ENCODE results near the gene NAV3.

NAV3 gene

GRCh38 chr12:78167510-78167909 is 336.8 kb downstream of the NAV3 start:
- H3K4me1 ChIP-seq (ENCODE audit: insufficient read depth, insufficient read length) = no peaks in the 10 kb centered on the region
- no peak for DNase-seq (ENCODE audit: low read depth, low spot score)

DNA sequence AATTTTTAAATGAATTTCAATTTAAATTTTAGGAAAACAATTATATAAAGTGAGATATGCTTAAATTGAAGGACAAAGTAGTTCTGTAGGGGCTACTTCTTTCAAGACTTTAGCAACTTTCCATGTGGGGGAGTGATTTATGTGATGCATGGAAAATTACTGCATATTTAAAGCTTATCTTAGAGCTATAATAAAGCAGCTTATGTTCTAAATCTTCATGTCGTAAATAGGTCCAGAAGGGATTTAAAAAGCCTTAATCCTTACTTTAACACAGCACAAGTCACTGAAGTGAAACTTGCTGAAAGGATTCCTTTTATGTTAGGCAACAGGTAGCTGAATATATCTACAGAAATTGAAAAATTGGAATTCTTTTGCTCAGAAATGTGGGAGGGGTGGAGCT is 340.4 kb downstream of the NAV3 start:
- no peaks in the 10 kb centered on the region for H3K4me1 ChIP-seq (ENCODE audit: insufficient read depth, insufficient read length)
- TF ChIP-seq YY1 (IDR thresholded peaks at IDR 0.05; ENCODE audit: insufficient read depth, insufficient read length) = no peak
- no peak for TF ChIP-seq ZNF274 (IDR thresholded peaks at IDR 0.05; ENCODE audit: low read depth, low read length)
- TF ChIP-seq SUZ12 (IDR thresholded peaks at IDR 0.05; ENCODE audit: extremely low read depth, insufficient read depth, insufficient read length) = no peak
- H3K9ac ChIP-seq (ENCODE audit: insufficient read length, low read depth) = no peak overlapping the region
- no peaks in the 10 kb centered on the region for H3K27me3 ChIP-seq (ENCODE audit: insufficient read depth, insufficient read length)
- H3K36me3 ChIP-seq (ENCODE audit: insufficient read depth, insufficient read length, low read length) = no peaks in the 10 kb centered on the region
- no peaks in the 10 kb centered on the region for H3K9me3 ChIP-seq (ENCODE audit: insufficient read depth, low read length)
- H3K4me3 ChIP-seq (ENCODE audit: insufficient read length, low read depth) = no peak overlapping the region
- DNase-seq (ENCODE audit: low read depth, low spot score) = no peak

More at GRCh38 chr12:78167510-78167909, 336.8 kb downstream of the NAV3 start:
- no peaks in the 10 kb centered on the region for H3K36me3 ChIP-seq (ENCODE audit: insufficient read depth, insufficient read length, low read length)
- no peaks in the 10 kb centered on the region for H3K27me3 ChIP-seq (ENCODE audit: insufficient read depth, insufficient read length)
- H3K9ac ChIP-seq (ENCODE audit: insufficient read length, low read depth) = no peak overlapping the region
- H3K9me3 ChIP-seq (ENCODE audit: insufficient read depth, low read length) = no peaks in the 10 kb centered on the region
- no peak overlapping the region for H3K4me3 ChIP-seq (ENCODE audit: insufficient read length, low read depth)
- TF ChIP-seq SUZ12 (IDR thresholded peaks at IDR 0.05; ENCODE audit: extremely low read depth, insufficient read depth, insufficient read length) (no peak), ZNF274 (IDR thresholded peaks at IDR 0.05; ENCODE audit: low read depth, low read length) (no peak), YY1 (IDR thresholded peaks at IDR 0.05; ENCODE audit: insufficient read depth, insufficient read length) (no peak)

DNA sequence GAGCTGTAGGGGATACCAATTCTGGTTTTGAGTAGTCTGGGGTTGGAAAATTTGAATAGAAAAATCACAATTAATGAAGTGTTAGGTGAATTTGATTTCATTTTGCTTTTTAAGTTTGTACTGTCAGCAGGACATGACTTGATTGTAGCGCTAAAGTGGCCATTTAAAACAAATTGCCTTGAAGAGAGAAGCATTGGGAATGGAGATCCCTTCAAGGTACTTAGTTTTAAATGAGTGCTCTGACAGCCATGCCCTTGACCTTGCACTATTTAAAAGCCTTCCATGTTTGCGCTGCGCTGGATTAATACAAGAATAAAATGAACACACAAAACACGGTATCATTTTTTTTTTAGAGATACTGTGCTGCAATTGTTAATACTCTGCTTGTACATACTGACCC is 345.9 kb downstream of the NAV3 start:
- no peak overlapping the region for H3K4me3 ChIP-seq (ENCODE audit: insufficient read length, low read depth)
- no peaks in the 10 kb centered on the region for H3K27me3 ChIP-seq (ENCODE audit: insufficient read depth, insufficient read length)
- TF ChIP-seq YY1 (IDR thresholded peaks at IDR 0.05; ENCODE audit: insufficient read depth, insufficient read length) (no peak), ZNF274 (IDR thresholded peaks at IDR 0.05; ENCODE audit: low read depth, low read length) (no peak), SUZ12 (IDR thresholded peaks at IDR 0.05; ENCODE audit: extremely low read depth, insufficient read depth, insufficient read length) (no peak)
- DNase-seq (ENCODE audit: low read depth, low spot score) = no peak
- no peak overlapping the region for H3K9ac ChIP-seq (ENCODE audit: insufficient read length, low read depth)
- no peaks in the 10 kb centered on the region for H3K4me1 ChIP-seq (ENCODE audit: insufficient read depth, insufficient read length)
- H3K36me3 ChIP-seq (ENCODE audit: insufficient read depth, insufficient read length, low read length) = no peaks in the 10 kb centered on the region
- H3K9me3 ChIP-seq (ENCODE audit: insufficient read depth, low read length) = no peaks in the 10 kb centered on the region

DNA sequence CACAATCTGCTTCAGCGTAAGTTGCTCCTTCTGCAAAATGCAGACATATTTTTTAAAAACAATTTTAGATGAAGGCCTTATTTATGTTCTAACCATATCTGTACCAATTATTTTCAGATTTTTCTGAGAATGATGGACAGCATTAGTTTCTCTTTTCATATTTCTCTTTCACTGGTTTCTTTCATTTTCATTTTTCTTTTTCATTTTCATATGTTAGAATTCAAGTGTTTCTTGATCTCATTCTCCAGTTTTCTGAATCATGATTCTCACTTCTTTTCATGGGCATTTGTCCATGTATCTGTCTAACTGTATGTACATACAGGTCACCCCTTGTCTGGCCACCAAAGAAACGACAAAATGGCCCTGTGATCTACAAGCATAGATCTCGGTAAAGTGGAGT is 346.6 kb downstream of the NAV3 start:
- H3K27me3 ChIP-seq (ENCODE audit: insufficient read depth, insufficient read length) = no peaks in the 10 kb centered on the region
- H3K36me3 ChIP-seq (ENCODE audit: insufficient read depth, insufficient read length, low read length) = no peaks in the 10 kb centered on the region
- H3K9ac ChIP-seq (ENCODE audit: insufficient read length, low read depth) = no peak overlapping the region

GRCh38 chr12:78179346-78179745 is 348.7 kb downstream of the NAV3 start:
- H3K9me3 ChIP-seq (ENCODE audit: insufficient read depth, low read length) = no peaks in the 10 kb centered on the region
- no peaks in the 10 kb centered on the region for H3K36me3 ChIP-seq (ENCODE audit: insufficient read depth, insufficient read length, low read length)
- no peak overlapping the region for H3K4me3 ChIP-seq (ENCODE audit: insufficient read length, low read depth)
- no peak overlapping the region for H3K9ac ChIP-seq (ENCODE audit: insufficient read length, low read depth)
- TF ChIP-seq SUZ12 (IDR thresholded peaks at IDR 0.05; ENCODE audit: extremely low read depth, insufficient read depth, insufficient read length) (no peak), ZNF274 (IDR thresholded peaks at IDR 0.05; ENCODE audit: low read depth, low read length) (no peak), YY1 (IDR thresholded peaks at IDR 0.05; ENCODE audit: insufficient read depth, insufficient read length) (no peak)
- H3K4me1 ChIP-seq (ENCODE audit: insufficient read depth, insufficient read length) = no peaks in the 10 kb centered on the region
- H3K27me3 ChIP-seq (ENCODE audit: insufficient read depth, insufficient read length) = no peaks in the 10 kb centered on the region
- no peak for DNase-seq (ENCODE audit: low read depth, low spot score)

More for the DNA sequence above, 346.6 kb downstream of the NAV3 start:
- H3K9me3 ChIP-seq (ENCODE audit: insufficient read depth, low read length) = no peaks in the 10 kb centered on the region
- no peak for DNase-seq (ENCODE audit: low read depth, low spot score)
- TF ChIP-seq SUZ12 (IDR thresholded peaks at IDR 0.05; ENCODE audit: extremely low read depth, insufficient read depth, insufficient read length) = no peak
- TF ChIP-seq ZNF274 (IDR thresholded peaks at IDR 0.05; ENCODE audit: low read depth, low read length) = no peak
- no peak for TF ChIP-seq YY1 (IDR thresholded peaks at IDR 0.05; ENCODE audit: insufficient read depth, insufficient read length)
- no peak overlapping the region for H3K4me3 ChIP-seq (ENCODE audit: insufficient read length, low read depth)
- no peaks in the 10 kb centered on the region for H3K4me1 ChIP-seq (ENCODE audit: insufficient read depth, insufficient read length)

DNA sequence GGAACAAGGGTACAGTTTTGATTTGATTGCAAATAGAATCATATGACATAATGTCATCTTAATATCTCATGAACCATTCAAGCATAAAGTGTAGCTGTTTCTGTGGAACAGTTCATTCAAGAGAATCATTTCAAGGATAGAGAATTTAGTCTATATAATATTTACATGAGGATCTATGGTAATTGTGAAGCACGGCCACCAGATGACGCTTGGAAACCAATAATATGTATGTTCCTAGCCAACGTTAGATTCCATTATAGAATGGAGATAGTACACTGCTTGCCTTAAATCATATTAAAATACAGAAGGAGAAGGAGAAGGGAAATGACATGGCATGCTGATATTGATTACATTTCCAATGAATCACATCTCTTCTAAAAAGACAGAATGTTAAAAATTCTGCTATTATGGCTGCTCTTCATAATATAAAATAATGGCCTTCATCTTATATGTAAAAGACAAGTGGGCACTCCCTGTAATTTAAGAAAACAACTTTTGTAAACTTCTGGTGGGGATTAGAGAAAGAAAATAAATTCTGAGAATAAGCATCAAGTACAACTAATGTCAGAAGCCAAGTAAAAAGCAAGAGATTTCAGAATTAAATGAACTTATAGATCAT is 351.0 kb downstream of the NAV3 start:
- Histone ChIP-seq H3K4me3 (ENCODE audit: insufficient read length, low read depth) (no peak overlapping the region), H3K9me3 (ENCODE audit: insufficient read depth, low read length) (no peaks in the 10 kb centered on the region), H3K9ac (ENCODE audit: insufficient read length, low read depth) (no peak overlapping the region), H3K36me3 (ENCODE audit: insufficient read depth, insufficient read length, low read length) (no peaks in the 10 kb centered on the region), H3K27me3 (ENCODE audit: insufficient read depth, insufficient read length) (no peaks in the 10 kb centered on the region), H3K4me1 (ENCODE audit: insufficient read depth, insufficient read length) (no peaks in the 10 kb centered on the region)
- TF ChIP-seq ZNF274 (IDR thresholded peaks at IDR 0.05; ENCODE audit: low read depth, low read length) (no peak), YY1 (IDR thresholded peaks at IDR 0.05; ENCODE audit: insufficient read depth, insufficient read length) (no peak), SUZ12 (IDR thresholded peaks at IDR 0.05; ENCODE audit: extremely low read depth, insufficient read depth, insufficient read length) (no peak)
- DNase-seq (ENCODE audit: low read depth, low spot score) = peak; percentile 5

GRCh38 chr12:78183824-78184223 is 353.1 kb downstream of the NAV3 start:
- H3K4me3 ChIP-seq (ENCODE audit: insufficient read length, low read depth) = no peak overlapping the region
- no peaks in the 10 kb centered on the region for H3K4me1 ChIP-seq (ENCODE audit: insufficient read depth, insufficient read length)
- H3K9me3 ChIP-seq (ENCODE audit: insufficient read depth, low read length) = no peaks in the 10 kb centered on the region
- H3K36me3 ChIP-seq (ENCODE audit: insufficient read depth, insufficient read length, low read length) = no peaks in the 10 kb centered on the region
- TF ChIP-seq SUZ12 (IDR thresholded peaks at IDR 0.05; ENCODE audit: extremely low read depth, insufficient read depth, insufficient read length) = no peak
- DNase-seq (ENCODE audit: low read depth, low spot score) = no peak
- no peaks in the 10 kb centered on the region for H3K27me3 ChIP-seq (ENCODE audit: insufficient read depth, insufficient read length)
- H3K9ac ChIP-seq (ENCODE audit: insufficient read length, low read depth) = no peak overlapping the region

Measured in NT2/D1 (cell line).